ENCODE data around the gene AATK.

DNA sequence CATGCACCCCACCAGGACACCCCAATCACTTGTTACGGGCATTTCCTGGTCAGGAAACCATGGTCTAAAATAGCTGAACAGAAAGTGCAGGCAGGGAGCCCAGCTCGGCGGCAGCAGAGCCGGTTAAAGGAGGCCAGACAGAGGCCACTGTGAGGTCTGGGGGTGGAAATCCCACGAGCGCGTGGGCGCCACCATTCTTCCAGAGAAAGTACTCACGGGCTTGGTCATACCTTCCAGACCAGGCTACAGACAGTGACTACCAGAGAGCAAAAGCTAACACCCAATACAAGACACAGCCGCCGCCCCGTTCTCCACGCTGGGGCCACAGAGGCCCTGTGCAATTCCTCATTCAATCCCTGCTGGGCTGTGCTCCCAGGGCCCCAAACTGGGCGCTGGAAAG is 44.8 kb upstream of the AATK start:
- TF ChIP-seq, protein P1, sequence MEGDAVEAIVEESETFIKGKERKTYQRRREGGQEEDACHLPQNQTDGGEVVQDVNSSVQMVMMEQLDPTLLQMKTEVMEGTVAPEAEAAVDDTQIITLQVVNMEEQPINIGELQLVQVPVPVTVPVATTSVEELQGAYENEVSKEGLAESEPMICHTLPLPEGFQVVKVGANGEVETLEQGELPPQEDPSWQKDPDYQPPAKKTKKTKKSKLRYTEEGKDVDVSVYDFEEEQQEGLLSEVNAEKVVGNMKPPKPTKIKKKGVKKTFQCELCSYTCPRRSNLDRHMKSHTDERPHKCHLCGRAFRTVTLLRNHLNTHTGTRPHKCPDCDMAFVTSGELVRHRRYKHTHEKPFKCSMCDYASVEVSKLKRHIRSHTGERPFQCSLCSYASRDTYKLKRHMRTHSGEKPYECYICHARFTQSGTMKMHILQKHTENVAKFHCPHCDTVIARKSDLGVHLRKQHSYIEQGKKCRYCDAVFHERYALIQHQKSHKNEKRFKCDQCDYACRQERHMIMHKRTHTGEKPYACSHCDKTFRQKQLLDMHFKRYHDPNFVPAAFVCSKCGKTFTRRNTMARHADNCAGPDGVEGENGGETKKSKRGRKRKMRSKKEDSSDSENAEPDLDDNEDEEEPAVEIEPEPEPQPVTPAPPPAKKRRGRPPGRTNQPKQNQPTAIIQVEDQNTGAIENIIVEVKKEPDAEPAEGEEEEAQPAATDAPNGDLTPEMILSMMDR (conservative IDR thresholded peaks at IDR 0.05; ENCODE audit: low read depth, low read length) = no peak
- TF ChIP-seq EZH2 (IDR thresholded peaks at IDR 0.05; ENCODE audit: low read length, unreplicated experiment) (no peak), EZH2phosphoT487 (IDR thresholded peaks at IDR 0.05; ENCODE audit: borderline replicate concordance, low read length) (no peak)
